SK-N-SH (cell line): Measurements from ENCODE around the gene PREPL.

Experiments used
- CHD2 ChIP-seq: fragments of 150-350 bp; IDR thresholded peaks from 2 replicates; pipeline ENCODE4 v1.6.1; 2018; ENCODE audit warnings: low read length; ENCODE audit not compliant: partially characterized antibody
- EZH2phosphoT487 ChIP-seq: fragments of 200-600 bp; sonication (generic); IDR thresholded peaks from 2 replicates; pipeline ENCODE4 v1.6.1; 2017; ENCODE audit warnings: low read depth, mixed run types, mild to moderate bottlenecking, antibody characterized with exemption, moderate library complexity, borderline replicate concordance
- FOXM1 ChIP-seq: IDR thresholded peaks from 2 replicates; pipeline ENCODE4 v1.4.0; 2012; ENCODE audit warnings: low read depth, mild to moderate bottlenecking
- GABPA ChIP-seq: IDR thresholded peaks from 2 replicates; pipeline ENCODE4 v1.4.0; 2012; ENCODE audit warnings: low read depth, mild to moderate bottlenecking
- POLR2AphosphoS5 ChIP-seq: IDR thresholded peaks from 2 replicates; pipeline ENCODE4 v1.6.1; 2012; ENCODE audit warnings: low read depth, low read length
- RCOR1 ChIP-seq: fragments of 150-350 bp; IDR thresholded peaks from 2 replicates; pipeline ENCODE4 v1.6.1; 2017; ENCODE audit warnings: antibody characterized with exemption, low read length
- RFX5 ChIP-seq: IDR thresholded peaks from 2 replicates; pipeline ENCODE4 v1.6.1; 2012; ENCODE audit warnings: mild to moderate bottlenecking, improper control_type of control experiment, low read length
- SIN3A ChIP-seq: IDR thresholded peaks from 2 replicates; pipeline ENCODE4 v1.6.1; 2012; ENCODE audit warnings: low read depth, mild to moderate bottlenecking, low read length, moderate library complexity, borderline replicate concordance
- SMC3 ChIP-seq: IDR thresholded peaks from 2 replicates; pipeline ENCODE4 v1.6.1; 2012; ENCODE audit warnings: low read depth, low read length, improper control_type of control experiment
- TF ChIP-seq, protein P1 (sequence below): fragments of 200-600 bp; sonication (generic); IDR thresholded peaks from 2 replicates; pipeline ENCODE4 v1.6.1; 2017; ENCODE audit warnings: antibody characterized with exemption, mild to moderate bottlenecking, moderate library complexity

DNA sequence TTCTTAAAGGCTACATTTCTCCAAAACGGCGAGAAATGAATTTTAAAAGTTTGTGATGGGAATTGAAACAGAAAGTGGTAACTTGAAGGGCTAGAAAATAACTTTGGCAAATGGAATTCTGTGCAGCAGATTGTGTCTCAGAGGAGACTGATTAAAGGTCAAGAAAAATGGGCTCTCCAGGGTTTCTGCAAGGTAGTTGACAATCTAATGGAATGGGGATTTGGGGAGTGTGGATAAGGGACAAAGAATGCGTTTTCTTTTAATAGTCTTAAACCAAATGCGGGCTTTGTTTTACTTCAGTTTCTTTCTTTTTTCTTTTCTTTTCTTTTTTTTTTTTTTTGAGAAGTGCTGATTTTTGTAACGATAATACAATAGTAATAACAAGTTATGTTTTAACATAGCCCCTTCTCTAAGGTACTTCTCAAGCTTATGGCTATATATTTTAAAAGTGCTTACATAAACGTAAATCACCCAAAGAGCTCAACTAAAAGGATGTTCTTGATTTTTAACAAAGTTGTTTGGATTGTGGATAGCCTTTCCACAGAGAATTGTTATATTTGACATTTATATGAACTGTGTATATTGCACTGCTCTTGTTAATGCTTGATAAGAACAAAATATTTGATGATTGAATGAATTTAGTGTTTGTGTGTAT lies 37.1 kb upstream of the PREPL start:
- TF ChIP-seq SIN3A (no peak), FOXM1 (no peak), RCOR1 (no peak), POLR2AphosphoS5 (no peak), CHD2 (no peak), GABPA (no peak), SMC3 (no peak), RFX5 (no peak), EZH2phosphoT487 (no peak)
- TF ChIP-seq, protein P1, sequence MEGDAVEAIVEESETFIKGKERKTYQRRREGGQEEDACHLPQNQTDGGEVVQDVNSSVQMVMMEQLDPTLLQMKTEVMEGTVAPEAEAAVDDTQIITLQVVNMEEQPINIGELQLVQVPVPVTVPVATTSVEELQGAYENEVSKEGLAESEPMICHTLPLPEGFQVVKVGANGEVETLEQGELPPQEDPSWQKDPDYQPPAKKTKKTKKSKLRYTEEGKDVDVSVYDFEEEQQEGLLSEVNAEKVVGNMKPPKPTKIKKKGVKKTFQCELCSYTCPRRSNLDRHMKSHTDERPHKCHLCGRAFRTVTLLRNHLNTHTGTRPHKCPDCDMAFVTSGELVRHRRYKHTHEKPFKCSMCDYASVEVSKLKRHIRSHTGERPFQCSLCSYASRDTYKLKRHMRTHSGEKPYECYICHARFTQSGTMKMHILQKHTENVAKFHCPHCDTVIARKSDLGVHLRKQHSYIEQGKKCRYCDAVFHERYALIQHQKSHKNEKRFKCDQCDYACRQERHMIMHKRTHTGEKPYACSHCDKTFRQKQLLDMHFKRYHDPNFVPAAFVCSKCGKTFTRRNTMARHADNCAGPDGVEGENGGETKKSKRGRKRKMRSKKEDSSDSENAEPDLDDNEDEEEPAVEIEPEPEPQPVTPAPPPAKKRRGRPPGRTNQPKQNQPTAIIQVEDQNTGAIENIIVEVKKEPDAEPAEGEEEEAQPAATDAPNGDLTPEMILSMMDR, result no peak
